Measurements from ENCODE around the gene MACF1.

The MACF1 gene, protein sequence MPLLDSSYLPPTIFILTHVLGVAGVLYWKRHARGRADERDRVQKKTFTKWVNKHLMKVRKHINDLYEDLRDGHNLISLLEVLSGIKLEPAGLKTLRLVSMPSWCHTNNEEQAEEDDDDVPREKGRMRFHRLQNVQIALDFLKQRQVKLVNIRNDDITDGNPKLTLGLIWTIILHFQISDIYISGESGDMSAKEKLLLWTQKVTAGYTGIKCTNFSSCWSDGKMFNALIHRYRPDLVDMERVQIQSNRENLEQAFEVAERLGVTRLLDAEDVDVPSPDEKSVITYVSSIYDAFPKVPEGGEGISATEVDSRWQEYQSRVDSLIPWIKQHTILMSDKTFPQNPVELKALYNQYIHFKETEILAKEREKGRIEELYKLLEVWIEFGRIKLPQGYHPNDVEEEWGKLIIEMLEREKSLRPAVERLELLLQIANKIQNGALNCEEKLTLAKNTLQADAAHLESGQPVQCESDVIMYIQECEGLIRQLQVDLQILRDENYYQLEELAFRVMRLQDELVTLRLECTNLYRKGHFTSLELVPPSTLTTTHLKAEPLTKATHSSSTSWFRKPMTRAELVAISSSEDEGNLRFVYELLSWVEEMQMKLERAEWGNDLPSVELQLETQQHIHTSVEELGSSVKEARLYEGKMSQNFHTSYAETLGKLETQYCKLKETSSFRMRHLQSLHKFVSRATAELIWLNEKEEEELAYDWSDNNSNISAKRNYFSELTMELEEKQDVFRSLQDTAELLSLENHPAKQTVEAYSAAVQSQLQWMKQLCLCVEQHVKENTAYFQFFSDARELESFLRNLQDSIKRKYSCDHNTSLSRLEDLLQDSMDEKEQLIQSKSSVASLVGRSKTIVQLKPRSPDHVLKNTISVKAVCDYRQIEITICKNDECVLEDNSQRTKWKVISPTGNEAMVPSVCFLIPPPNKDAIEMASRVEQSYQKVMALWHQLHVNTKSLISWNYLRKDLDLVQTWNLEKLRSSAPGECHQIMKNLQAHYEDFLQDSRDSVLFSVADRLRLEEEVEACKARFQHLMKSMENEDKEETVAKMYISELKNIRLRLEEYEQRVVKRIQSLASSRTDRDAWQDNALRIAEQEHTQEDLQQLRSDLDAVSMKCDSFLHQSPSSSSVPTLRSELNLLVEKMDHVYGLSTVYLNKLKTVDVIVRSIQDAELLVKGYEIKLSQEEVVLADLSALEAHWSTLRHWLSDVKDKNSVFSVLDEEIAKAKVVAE (N-terminal part only)

DNA sequence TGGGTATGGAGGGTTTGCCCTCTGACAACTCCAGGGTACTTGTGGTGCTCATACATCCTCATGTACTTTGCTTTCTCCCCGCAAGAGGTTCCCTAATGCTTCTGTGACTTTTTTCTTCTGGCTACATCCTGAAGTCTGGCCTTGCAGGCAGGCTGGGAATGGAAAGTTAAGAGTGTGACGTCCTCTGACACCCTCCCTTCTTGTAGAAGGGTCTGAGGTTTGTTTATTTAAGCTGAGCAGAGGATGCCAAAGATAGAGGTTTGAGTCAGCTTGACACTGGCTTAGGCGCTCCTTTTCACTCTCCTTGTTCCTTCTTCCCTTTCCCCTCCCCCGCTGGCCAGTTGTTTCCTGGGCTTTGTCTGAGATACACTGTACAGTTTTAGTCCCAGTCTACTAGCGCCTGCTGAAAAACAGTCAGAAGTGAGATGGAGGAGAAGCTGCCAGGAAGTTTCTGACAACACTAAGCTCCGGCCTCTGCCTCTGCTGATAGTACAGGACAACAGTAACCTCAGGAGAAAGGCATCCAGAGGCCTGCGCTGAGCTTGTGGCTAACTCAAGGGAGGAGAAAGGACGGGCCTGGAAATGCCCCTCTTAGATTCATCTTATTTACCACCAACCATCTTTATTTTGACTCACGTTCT, at the start of gene MACF1:
Gene MACF1 (plus strand): TSS at position 255 of the 641 bp plus-strand sequence. CDS start 328 bp downstream, at position 583.
- Histone ChIP-seq H3K36me3 (replicated peaks) (no peaks in the 10 kb centered on the region), H3K27ac (peak within 1 kb of the TSS; percentile 78), H3K4me3 (ENCODE audit: low read depth, low read length) (peak within 1 kb of the TSS; percentile 63), H3K27me3 (replicated peaks) (no peaks in the 10 kb centered on the region)
- TF ChIP-seq, protein P1, sequence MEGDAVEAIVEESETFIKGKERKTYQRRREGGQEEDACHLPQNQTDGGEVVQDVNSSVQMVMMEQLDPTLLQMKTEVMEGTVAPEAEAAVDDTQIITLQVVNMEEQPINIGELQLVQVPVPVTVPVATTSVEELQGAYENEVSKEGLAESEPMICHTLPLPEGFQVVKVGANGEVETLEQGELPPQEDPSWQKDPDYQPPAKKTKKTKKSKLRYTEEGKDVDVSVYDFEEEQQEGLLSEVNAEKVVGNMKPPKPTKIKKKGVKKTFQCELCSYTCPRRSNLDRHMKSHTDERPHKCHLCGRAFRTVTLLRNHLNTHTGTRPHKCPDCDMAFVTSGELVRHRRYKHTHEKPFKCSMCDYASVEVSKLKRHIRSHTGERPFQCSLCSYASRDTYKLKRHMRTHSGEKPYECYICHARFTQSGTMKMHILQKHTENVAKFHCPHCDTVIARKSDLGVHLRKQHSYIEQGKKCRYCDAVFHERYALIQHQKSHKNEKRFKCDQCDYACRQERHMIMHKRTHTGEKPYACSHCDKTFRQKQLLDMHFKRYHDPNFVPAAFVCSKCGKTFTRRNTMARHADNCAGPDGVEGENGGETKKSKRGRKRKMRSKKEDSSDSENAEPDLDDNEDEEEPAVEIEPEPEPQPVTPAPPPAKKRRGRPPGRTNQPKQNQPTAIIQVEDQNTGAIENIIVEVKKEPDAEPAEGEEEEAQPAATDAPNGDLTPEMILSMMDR (IDR thresholded peaks at IDR 0.05; ENCODE audit: low read depth, low read length, missing control alignments) = peak; percentile 72
- DNase-seq = peak; percentile 97
- in situ Hi-C loops (cut with HindIII; ENCODE audit: low pct_ligation_motif_present, low sequenced_read_pairs) = no loop called here

DNA sequence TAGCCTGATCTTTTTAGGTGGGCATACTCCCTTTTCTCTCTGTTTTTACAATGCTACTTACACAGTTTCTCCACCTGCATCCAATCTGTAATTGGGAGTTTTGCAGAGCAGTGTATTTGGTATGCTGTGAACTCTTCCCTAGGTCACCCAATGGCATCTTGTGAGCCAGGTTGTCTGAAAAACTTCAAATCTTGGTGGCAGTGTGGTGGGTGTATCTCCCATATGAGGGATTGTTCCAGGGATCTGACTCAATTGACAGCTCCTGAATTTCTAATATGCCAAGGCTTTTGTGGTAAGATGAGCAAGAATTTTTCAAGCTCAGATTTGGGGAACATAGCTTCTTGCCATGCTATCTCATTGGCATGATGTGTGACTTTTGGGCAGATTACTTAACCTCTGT, 47.2 kb upstream of the MACF1 start:
- in situ Hi-C loops (cut with HindIII; ENCODE audit: low pct_ligation_motif_present, low sequenced_read_pairs) = no loop called here

DNA sequence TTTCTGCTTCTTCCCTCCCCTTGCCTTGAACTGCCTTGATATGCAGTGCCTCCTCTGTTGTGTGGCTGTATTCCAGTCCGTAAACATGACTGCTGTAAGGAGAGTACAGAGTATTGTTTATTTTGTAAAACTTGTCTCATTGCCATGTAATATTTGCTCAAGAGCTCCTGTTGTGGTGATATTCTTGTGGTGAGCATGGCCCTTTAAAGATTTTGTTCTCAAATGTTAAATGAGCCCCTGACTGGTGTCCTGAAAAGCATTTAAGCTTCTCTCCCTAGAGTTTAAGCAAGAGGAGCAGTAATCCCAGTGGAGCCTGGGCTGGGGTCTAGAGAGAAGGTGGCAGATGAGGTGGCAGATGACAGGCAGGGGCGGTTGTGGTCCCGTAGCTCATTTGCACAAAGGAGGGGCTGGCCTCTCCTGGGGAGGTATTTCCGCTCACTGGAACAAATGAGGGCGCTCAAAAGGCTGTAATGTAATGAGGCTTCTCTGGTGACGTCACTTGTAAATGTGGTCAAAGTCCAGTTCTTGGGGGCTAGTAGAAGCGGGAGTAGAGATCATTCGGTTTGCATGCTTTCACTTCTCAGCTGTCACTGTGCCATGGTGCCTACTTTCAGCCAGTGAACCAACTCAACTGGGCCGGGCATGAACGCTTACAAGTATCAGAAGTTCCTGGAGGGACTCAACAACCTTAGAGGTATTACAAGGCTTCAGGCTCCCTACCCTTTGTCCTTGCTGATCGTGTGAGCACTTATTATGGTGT, 46.0 kb upstream of the MACF1 start:
- Histone ChIP-seq H3K36me3 (replicated peaks) (no peaks in the 10 kb centered on the region), H3K27ac (no peak overlapping the region), H3K4me3 (ENCODE audit: low read depth, low read length) (no peak overlapping the region), H3K27me3 (replicated peaks) (no peaks in the 10 kb centered on the region)
- DNase-seq = no peak
- TF ChIP-seq, protein P1 (IDR thresholded peaks at IDR 0.05; ENCODE audit: low read depth, low read length, missing control alignments) = no peak
- in situ Hi-C loops (cut with HindIII; ENCODE audit: low pct_ligation_motif_present, low sequenced_read_pairs) = no loop called here

More for the DNA sequence above, 47.2 kb upstream of the MACF1 start:
- H3K4me3 ChIP-seq (ENCODE audit: low read depth, low read length) = no peak overlapping the region
- H3K27ac ChIP-seq = no peak overlapping the region
- no peak for DNase-seq
- H3K36me3 ChIP-seq (replicated peaks) = no peaks in the 10 kb centered on the region
- TF ChIP-seq, protein P1 (IDR thresholded peaks at IDR 0.05; ENCODE audit: low read depth, low read length, missing control alignments) = no peak
- no peaks in the 10 kb centered on the region for H3K27me3 ChIP-seq (replicated peaks)

DNA sequence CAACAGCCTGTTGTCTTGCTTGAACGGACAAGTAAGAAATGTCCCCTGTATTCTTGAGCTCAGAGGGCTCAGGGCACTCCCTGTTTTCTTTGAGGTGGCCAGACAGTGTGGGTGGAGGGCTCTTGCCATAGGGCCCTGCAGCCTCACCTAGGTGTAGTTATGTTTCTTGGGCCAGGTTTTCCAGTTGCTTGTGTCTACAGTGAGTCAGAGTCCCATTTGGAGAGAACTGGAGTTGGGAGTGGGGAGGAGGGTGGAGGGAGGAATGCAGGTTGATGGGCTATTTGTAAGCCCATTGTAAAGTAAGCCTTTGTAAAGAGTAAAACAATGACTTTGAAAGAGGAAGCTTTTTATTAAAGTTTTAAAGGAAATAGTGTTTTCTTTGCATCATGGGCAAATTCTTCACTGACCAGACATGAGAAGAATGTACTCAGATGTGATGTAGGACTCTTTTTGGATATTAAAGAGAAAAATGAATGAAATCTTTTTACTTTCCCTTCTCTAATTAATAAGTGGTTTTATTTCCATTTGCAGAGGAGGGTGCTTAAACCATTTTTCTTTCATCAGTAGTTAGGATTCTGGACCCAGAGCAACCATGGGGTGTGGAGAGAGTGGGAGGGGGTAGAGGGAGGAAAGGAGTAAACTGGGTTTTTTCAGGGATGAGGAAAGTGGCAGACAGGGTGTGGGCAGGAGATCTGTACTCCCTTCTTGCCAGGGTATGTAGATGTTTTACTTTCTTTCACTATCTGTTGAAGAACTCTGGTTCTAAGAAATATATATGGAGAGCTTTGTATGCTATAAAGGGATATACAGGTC, 45.1 kb upstream of the MACF1 start:
- H3K36me3 ChIP-seq (replicated peaks) = no peaks in the 10 kb centered on the region
- H3K27me3 ChIP-seq (replicated peaks) = no peaks in the 10 kb centered on the region
- in situ Hi-C loops (cut with HindIII; ENCODE audit: low pct_ligation_motif_present, low sequenced_read_pairs) = no loop called here
- TF ChIP-seq, protein P1 (IDR thresholded peaks at IDR 0.05; ENCODE audit: low read depth, low read length, missing control alignments) = no peak
- no peak for DNase-seq
- H3K27ac ChIP-seq = no peak overlapping the region
- no peak overlapping the region for H3K4me3 ChIP-seq (ENCODE audit: low read depth, low read length)
